Measurements from ENCODE around the gene HGF.
A peak's percentile ranks its signal among the peaks of the same experiment; 100 is the strongest.

HGF gene

GRCh38 chr7:81751619-81752317 is 18.1 kb downstream of the HGF start:
- ATAC-seq: no peak
- TF ChIP-seq ARNTL (CRISPR knock-in tag; IDR thresholded peaks at IDR 0.05; ENCODE audit: borderline replicate concordance, low read depth) (no peak), RARB (CRISPR knock-in tag; IDR thresholded peaks at IDR 0.05) (no peak), ZFP30 (CRISPR knock-in tag; IDR thresholded peaks at IDR 0.05) (no peak), TOX (CRISPR knock-in tag; IDR thresholded peaks at IDR 0.05; ENCODE audit: borderline replicate concordance) (no peak), ZNF70 (CRISPR knock-in tag; IDR thresholded peaks at IDR 0.05) (no peak), ZNF565 (CRISPR knock-in tag; conservative IDR thresholded peaks at IDR 0.05; ENCODE audit: low read depth) (no peak), CSDC2 (CRISPR knock-in tag; IDR thresholded peaks at IDR 0.05) (no peak), PPARA (CRISPR knock-in tag; IDR thresholded peaks at IDR 0.05; ENCODE audit: borderline replicate concordance) (no peak), ZFP3 (CRISPR knock-in tag; IDR thresholded peaks at IDR 0.05) (no peak), PATZ1 (CRISPR knock-in tag; IDR thresholded peaks at IDR 0.05; ENCODE audit: borderline replicate concordance) (no peak), OSR1 (CRISPR knock-in tag; IDR thresholded peaks at IDR 0.05) (no peak), BACH2 (CRISPR knock-in tag; IDR thresholded peaks at IDR 0.05; ENCODE audit: borderline replicate concordance) (no peak), ESRRG (CRISPR knock-in tag; IDR thresholded peaks at IDR 0.05) (no peak), TSHZ2 (CRISPR knock-in tag; IDR thresholded peaks at IDR 0.05) (no peak), CSRNP3 (CRISPR knock-in tag; IDR thresholded peaks at IDR 0.05) (no peak)

GRCh38 chr7:81745637-81746036 is 24.2 kb downstream of the HGF start:
- no peak for ATAC-seq
- 0 out of 2 replicates have a peak, but pooled peaks have one; percentile 14 for TF ChIP-seq POU6F1 (CRISPR knock-in tag; IDR thresholded peaks at IDR 0.05; ENCODE audit: borderline replicate concordance, low read depth)
- no peak; the same call in 1 of the 2 replicates for TF ChIP-seq RARB (CRISPR knock-in tag; IDR thresholded peaks at IDR 0.05)
- no peak for TF ChIP-seq ARNTL (CRISPR knock-in tag; IDR thresholded peaks at IDR 0.05; ENCODE audit: borderline replicate concordance, low read depth)
- TF ChIP-seq SNAI2 (CRISPR knock-in tag; IDR thresholded peaks at IDR 0.05): peak; percentile 82; the same call in 1 of the 2 replicates
- no peak for TF ChIP-seq ESRRG (CRISPR knock-in tag; IDR thresholded peaks at IDR 0.05)
- no peak; the same call in 1 of the 2 replicates for TF ChIP-seq TOX (CRISPR knock-in tag; IDR thresholded peaks at IDR 0.05; ENCODE audit: borderline replicate concordance)
- no peak for TF ChIP-seq TSHZ2 (CRISPR knock-in tag; IDR thresholded peaks at IDR 0.05)
- TF ChIP-seq ZNF565 (CRISPR knock-in tag; conservative IDR thresholded peaks at IDR 0.05; ENCODE audit: low read depth): no peak
- peak; percentile 78; the same call in 1 of the 2 replicates for TF ChIP-seq CSRNP3 (CRISPR knock-in tag; IDR thresholded peaks at IDR 0.05)
- TF ChIP-seq ZFP3 (CRISPR knock-in tag; IDR thresholded peaks at IDR 0.05): no peak
- TF ChIP-seq TCF4 (CRISPR knock-in tag; IDR thresholded peaks at IDR 0.05; ENCODE audit: borderline replicate concordance): 0 out of 2 replicates have a peak, but pooled peaks have one; percentile 28
- TF ChIP-seq PPARA (CRISPR knock-in tag; IDR thresholded peaks at IDR 0.05; ENCODE audit: borderline replicate concordance): no peak
- peak; percentile 72; the same call in 1 of the 2 replicates for TF ChIP-seq PATZ1 (CRISPR knock-in tag; IDR thresholded peaks at IDR 0.05; ENCODE audit: borderline replicate concordance)
- no peak for TF ChIP-seq ZNF8 (CRISPR knock-in tag; IDR thresholded peaks at IDR 0.05)
- no peak for TF ChIP-seq ZFP30 (CRISPR knock-in tag; IDR thresholded peaks at IDR 0.05)
- no peak for TF ChIP-seq CSDC2 (CRISPR knock-in tag; IDR thresholded peaks at IDR 0.05)
- peak; percentile 80 for TF ChIP-seq CREB5 (CRISPR knock-in tag; IDR thresholded peaks at IDR 0.05; ENCODE audit: low read depth)
- no peak for TF ChIP-seq GLIS3 (CRISPR knock-in tag; IDR thresholded peaks at IDR 0.05)

Measured in SK-N-SH treated with all-trans-retinoic acid at 6 μM for 48 hours (cell line).